Left lung (tissue), 10 donors: ENCODE results near the gene SMCHD1. TPM values are rescaled to one million over a fixed set of nuclear protein-coding genes. Genes with fewer than 3 reads are reported as not detected.
"Not testable (repeated sequence)": the region's sequence is repeated elsewhere in the genome, so short reads cannot be mapped to it uniquely, and the experiment has no call there.

Experiments
- ATAC-seq: fragments of 200-7000 bp; cut with Tn5 transposase; one replicate; pipeline ENCODE4 v1.9.1; 2020; ENCODE audit warnings: moderate library complexity
- DNase-seq, 4 donors: peaks; one replicate each; pipeline ENCODE4 v3.0.0-alpha.2; 2013 to 2020
- H3K27ac ChIP-seq, 2 donors: fragments of 200-600 bp; sonication (generic) in 1 of 2; one replicate each; pipeline versions ENCODE4 v1.5.0 to v1.8.0; 2020 to 2021
- H3K27me3 ChIP-seq, 2 donors: fragments of 200-600 bp; sonication (generic) in 1 of 2; one replicate each; pipeline versions ENCODE4 v1.5.0 to v1.8.0; 2020 to 2021
- H3K36me3 ChIP-seq, 2 donors: fragments of 200-600 bp; sonication (generic) in 1 of 2; one replicate each; pipeline versions ENCODE4 v1.5.0 to v1.8.0; 2020 to 2021
- H3K4me1 ChIP-seq, 2 donors: fragments of 200-600 bp; one replicate each; pipeline ENCODE4 v1.8.0; 2021
- H3K4me3 ChIP-seq, 2 donors: fragments of 200-600 bp; sonication (generic) in 1 of 2; one replicate each; pipeline versions ENCODE4 v1.5.0 to v1.8.0; 2020 to 2021; ENCODE audit warnings: mild to moderate bottlenecking in 1 of 2
- H3K9me3 ChIP-seq, 2 donors: fragments of 200-600 bp; sonication (generic) in 1 of 2; one replicate each; pipeline versions ENCODE4 v1.5.0 to v1.8.0; 2020 to 2021
- intact Hi-C, 2 donors: fragments of 100-400 bp; cut with DNase I; formaldehyde crosslinking; loops; one replicate each; pipeline versions ENCODE4 v1.11.2 to v1.14.2; 2022
- polyA plus RNA-seq, 6 donors: library from polyadenylated mRNA; unstranded; fragments of 120-200 nt; gene quantifications; one replicate each; pipeline ENCODE4 v1.2.1, GENCODE V29; 2013; ENCODE audit not compliant: insufficient read length in 6 of 6
- total RNA-seq, 2 donors: library from RNA; stranded (reverse); fragmentation: NEBNext Ultra II Directional; extraction: Animal tissue kit (Norgen Biotek cat#: 25700); gene quantifications; one replicate each; pipeline ENCODE4 v1.2.1, GENCODE V29; 2021
- TF ChIP-seq, protein P1 (sequence below), 2 donors: fragments of 200-600 bp; sonication (generic) in 1 of 2; IDR thresholded peaks; one replicate each; pipeline versions ENCODE4 v1.5.0 to v1.8.0; 2021; ENCODE audit warnings: antibody characterized with exemption in 2 of 2
- donor health status: DM: no; HTN: yes; CAD: no.
- donor health status: DM: no; HTN: no; CAD: no.

Gene SMCHD1
- total and polyA plus RNA-seq, 8 donors = 42.3 to 83.1 (median 72.2) TPM

- DNase-seq (no peak), ATAC-seq (no peak)
- H3K27me3 ChIP-seq = no peaks in the 10 kb centered on the region
- H3K4me1 ChIP-seq = no peaks in the 10 kb centered on the region
- H3K36me3 ChIP-seq = no peaks in the 10 kb centered on the region
- TF ChIP-seq, protein P1, sequence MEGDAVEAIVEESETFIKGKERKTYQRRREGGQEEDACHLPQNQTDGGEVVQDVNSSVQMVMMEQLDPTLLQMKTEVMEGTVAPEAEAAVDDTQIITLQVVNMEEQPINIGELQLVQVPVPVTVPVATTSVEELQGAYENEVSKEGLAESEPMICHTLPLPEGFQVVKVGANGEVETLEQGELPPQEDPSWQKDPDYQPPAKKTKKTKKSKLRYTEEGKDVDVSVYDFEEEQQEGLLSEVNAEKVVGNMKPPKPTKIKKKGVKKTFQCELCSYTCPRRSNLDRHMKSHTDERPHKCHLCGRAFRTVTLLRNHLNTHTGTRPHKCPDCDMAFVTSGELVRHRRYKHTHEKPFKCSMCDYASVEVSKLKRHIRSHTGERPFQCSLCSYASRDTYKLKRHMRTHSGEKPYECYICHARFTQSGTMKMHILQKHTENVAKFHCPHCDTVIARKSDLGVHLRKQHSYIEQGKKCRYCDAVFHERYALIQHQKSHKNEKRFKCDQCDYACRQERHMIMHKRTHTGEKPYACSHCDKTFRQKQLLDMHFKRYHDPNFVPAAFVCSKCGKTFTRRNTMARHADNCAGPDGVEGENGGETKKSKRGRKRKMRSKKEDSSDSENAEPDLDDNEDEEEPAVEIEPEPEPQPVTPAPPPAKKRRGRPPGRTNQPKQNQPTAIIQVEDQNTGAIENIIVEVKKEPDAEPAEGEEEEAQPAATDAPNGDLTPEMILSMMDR (IDR thresholded peaks at IDR 0.05) = no peak
- intact Hi-C loops = no loop called here
- no peak overlapping the region for H3K27ac ChIP-seq
- H3K9me3 ChIP-seq = peaks cover 0 to 1% of the 10 kb centered on the region in 2 donors
- no peak overlapping the region for H3K4me3 ChIP-seq
Observed at GRCh38 chr18:2825613-2826175, 170.2 kb downstream of the SMCHD1 start.

DNA sequence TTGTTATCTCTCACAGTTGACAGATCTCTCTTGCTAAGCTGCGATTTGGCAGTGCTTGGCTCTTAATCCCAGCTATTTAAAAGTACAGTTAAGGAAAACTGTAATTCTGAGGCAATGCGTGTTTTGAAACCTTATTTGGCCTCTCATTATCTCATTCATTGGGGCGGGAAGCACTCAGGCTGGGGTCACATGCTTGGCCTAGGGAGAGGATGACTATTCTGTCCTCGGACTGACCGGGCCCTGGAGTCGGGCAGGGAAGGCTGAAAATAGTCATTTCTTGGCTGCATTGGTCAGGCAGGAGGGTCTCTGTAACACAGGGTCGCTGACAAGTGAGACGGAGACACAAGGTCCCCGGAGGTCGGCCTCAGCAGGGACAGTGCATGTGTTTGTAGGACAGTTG is 171.1 kb downstream of the SMCHD1 start:
- Histone ChIP-seq H3K27me3 (no peaks in the 10 kb centered on the region), H3K4me3 (no peak overlapping the region), H3K4me1 (no peaks in the 10 kb centered on the region), H3K9me3 (peaks cover 0 to 1% of the 10 kb centered on the region in 2 donors), H3K36me3 (no peaks in the 10 kb centered on the region), H3K27ac (no peak overlapping the region)
- DNase-seq (peak in 1 of 4 donors; percentile 34), ATAC-seq (peak; percentile 58)
- intact Hi-C loops = no loop called here
- TF ChIP-seq, protein P1 (IDR thresholded peaks at IDR 0.05) = no peak

- H3K27me3 ChIP-seq = no peaks in the 10 kb centered on the region
- TF ChIP-seq, protein P1 (IDR thresholded peaks at IDR 0.05) = no peak
- H3K36me3 ChIP-seq = no peaks in the 10 kb centered on the region
- H3K9me3 ChIP-seq = peaks cover 0 to 1% of the 10 kb centered on the region in 2 donors
- H3K4me3 ChIP-seq = no peak overlapping the region
- ATAC-seq (no peak), DNase-seq (no peak)
- no peaks in the 10 kb centered on the region for H3K4me1 ChIP-seq
- intact Hi-C loops = no loop called here
- H3K27ac ChIP-seq = no peak overlapping the region
Observed at GRCh38 chr18:2827061-2827460, 171.5 kb downstream of the SMCHD1 start.

DNA sequence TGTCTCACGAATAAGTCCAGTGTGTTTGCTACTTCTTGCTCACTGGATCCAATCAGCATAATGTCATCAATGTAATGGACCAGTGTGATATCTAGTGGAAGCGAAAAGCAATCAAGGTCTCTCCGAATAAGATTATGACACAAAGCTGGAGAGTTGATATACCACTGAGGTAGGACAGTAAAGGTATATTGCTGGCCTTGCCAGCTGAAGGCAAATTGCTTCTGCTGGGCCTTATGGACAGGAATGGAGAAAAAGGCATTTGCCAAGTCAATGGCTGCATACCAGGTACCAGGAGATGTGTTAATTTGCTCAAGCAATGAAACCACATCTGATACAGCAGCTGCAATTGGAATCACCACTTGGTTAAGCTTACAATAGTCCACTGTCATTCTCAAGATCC is 180.6 kb downstream of the SMCHD1 start:
- DNase-seq, intact Hi-C loops, H3K4me1 ChIP-seq, ATAC-seq, H3K4me3 ChIP-seq, H3K9me3 ChIP-seq, H3K36me3 ChIP-seq, H3K27ac ChIP-seq, H3K27me3 ChIP-seq: not testable (repeated sequence)

DNA sequence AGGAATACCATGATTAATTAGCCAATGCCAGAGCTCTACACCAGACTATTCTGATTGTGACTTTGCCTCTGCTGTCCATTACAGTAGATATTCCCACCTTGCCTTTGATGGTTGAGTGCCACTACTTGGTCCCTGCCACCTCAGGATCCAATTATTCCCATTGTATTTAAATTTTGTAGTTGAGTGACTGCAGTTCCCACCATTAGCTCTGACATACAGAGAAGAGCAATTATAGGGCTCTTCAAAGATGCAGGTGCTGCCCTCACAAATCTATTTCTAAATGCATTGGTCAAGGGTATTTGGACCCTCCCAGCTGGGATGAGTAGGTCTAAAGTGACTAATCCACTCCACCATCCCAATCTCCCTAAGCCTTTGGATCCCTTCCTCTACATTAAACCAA is 181.8 kb downstream of the SMCHD1 start:
- H3K27ac ChIP-seq, ATAC-seq, H3K4me3 ChIP-seq, H3K9me3 ChIP-seq, intact Hi-C loops, H3K4me1 ChIP-seq, DNase-seq, H3K27me3 ChIP-seq, H3K36me3 ChIP-seq: not testable (repeated sequence)

DNA sequence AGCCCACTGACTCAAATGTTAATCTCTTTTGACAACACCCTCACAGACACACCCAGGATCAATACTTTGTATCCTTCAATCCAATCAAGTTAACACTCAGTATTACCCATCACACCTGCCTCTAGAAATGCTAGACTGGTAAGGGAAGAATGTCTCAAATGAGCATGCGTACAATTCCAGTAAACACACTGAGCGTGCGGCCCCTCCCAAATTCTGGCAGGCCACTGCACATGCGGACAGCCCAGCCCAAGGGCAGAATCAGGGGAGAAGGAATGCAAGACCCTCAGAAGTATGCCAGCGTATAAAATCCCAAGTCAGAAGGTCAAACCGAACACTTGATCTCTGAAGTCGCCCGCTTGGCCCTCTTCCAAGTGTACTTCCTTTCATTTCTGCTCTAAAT is 183.7 kb downstream of the SMCHD1 start:
- Histone ChIP-seq H3K36me3 (no peaks in the 10 kb centered on the region), H3K27ac (no peak overlapping the region), H3K9me3 (peaks cover 0 to 7% of the 10 kb centered on the region in 2 donors), H3K27me3 (peaks cover 0 to 3% of the 10 kb centered on the region in 2 donors), H3K4me1 (no peaks in the 10 kb centered on the region), H3K4me3 (no peak overlapping the region)
- TF ChIP-seq, protein P1 (IDR thresholded peaks at IDR 0.05) = no peak
- DNase-seq = no peak
- intact Hi-C loops = no loop called here
- no peak for ATAC-seq
